HG03097 (cell line): ENCODE results near the gene CLTCL1.
"Not testable (repeated sequence)": the region's sequence is repeated elsewhere in the genome, so short reads cannot be mapped to it uniquely, and the experiment has no call there.

ENCODE experiments used
- ATAC-seq: cut with Tn5 transposase; IDR thresholded peaks from one replicate; pipeline ENCODE4 v1.9.1; 2021; ENCODE audit not compliant: unreplicated experiment, low FRiP score

CLTCL1 gene

GRCh38 chr22:19222242-19223005 lies 69.1 kb downstream of the CLTCL1 start:
- ATAC-seq = no peak

- no peak for ATAC-seq
These were observed 70.7 kb downstream of the CLTCL1 start for GRCh38 chr22:19220867-19221266.

- no peak for ATAC-seq
These were observed 72.8 kb downstream of the CLTCL1 start for GRCh38 chr22:19218541-19219233.

DNA sequence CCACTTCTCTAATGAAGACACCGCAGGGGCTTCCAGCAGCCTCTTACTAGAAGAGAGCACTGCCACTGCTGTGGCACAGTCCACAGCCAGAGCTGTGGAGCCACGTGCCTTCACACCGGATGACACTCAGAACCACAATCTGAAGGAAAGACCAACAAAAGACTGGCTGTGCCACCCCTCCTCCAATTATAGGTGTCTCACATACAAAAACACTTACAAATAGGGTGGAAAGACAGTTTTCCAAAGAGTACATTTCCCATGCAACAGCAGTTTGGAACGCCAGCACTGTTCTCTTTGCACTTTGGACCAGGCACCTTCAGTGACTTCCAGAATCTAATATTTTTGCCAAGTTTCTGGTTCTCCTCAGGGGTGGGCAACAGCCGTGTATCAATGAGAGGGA lies 74.9 kb downstream of the CLTCL1 start:
- ATAC-seq = no peak

DNA sequence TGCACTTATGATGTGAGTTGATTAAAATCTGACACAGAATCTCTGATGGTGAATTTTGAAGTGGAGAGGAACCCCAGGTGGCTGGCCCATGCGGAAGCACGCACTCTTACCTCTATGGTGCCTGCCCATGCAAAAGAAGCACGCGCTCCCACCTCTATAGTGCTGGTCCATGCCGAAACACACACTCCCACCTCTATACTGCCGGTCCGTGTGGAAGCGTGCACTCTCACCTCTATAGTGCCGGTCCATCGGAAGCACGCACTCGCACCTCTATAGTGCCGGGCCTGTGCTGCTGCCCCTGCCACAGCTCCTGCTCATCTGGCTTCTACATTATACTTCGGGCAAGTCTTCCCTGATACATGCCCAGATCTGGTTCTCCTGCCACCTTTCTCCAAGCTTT lies 76.2 kb downstream of the CLTCL1 start:
- no peak for ATAC-seq

GRCh38 chr22:19214078-19214473 lies 77.4 kb downstream of the CLTCL1 start:
- ATAC-seq = no peak

- no peak for ATAC-seq
These were observed 78.0 kb downstream of the CLTCL1 start for GRCh38 chr22:19213442-19214077.

DNA sequence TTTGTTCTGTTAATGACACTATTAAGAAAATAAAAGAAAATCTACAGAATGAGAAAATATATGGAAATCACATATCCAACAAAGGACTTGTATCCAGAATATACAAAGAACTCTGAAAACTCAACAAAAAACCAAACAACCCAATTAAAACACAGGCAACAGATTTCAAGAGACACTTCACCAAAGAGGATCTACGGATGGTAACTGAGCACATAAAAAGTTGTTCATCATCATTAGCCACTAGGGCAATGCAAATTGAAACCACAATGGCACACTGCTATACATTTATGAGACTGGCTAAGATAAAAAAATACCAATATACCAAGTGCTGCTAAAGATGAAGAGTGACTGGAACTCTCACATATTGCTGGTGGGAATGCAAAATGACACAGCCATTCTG lies 78.5 kb downstream of the CLTCL1 start:
- ATAC-seq = no peak

DNA sequence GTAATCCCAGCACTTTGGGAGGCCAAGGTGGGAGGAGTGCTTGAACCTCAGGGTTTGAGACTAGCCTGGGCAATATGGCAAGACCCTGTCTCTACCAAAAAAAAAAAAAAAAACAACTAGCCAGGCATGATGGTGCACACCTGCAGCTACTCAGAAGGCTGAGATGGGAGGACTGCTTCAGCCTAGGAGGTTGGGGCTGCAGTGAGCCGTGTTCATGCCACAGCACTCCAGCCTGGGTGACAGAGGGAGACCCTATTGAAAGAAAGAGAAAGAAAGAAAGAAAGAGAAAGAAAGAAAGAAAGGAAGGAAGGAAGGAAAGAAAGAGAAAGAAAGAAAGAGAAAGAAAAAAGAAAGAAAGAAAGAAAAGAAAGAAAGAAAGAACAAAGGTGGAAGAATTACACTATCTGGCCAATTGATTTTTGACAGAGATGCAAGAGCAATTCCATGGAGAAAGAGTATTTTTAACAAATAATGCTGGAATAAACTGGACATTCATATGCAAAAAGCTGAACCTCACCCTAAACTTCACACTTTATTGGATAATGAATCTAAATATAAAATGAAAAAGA lies 79.1 kb downstream of the CLTCL1 start:
- no peak for ATAC-seq

- no peak for ATAC-seq
These were observed 81.3 kb downstream of the CLTCL1 start for GRCh38 chr22:19210188-19210587.

DNA sequence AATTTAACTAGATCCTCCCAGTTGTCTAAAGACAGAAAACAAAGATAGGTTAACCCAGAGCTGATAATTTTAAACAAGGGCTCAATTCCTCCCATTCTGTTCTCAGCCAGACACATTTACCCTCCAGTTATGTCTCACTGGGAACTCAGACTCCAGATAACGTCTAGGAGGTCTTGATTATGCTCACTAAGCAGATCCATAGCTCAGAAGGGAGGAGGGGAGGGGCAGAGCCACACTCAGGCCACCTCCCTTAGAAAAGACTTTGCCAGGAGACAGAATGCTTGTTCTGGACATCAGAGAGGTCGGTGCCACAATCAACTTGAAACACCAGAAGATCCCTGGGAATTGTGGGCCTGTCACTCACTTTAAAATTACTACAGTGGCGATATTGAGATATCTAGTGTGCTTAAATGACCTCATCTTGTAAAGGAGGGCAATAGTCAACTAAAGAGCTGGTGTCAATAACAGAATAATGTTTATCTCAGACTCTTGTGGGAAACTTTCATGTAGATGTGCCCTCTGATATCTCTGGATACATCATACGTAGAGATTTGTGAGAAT lies 83.2 kb downstream of the CLTCL1 start:
- no peak for ATAC-seq

DNA sequence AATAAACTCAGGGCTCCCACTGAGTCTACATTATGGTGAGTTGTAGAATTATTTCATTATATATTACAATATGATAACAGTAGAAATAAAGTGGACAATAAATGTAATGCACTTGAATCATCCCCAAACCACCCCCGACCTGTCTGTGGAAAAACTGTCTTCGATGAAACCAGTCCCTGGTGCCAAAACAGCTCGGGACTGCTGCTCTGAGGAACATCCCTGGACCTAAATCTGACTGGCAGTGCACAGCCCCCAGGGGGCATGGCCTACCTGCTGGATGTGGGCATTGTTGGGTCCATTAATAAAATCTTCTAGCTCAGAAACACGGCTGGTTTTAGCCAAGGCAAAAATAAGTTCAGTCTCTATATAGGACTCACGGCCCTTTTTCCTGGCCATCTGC lies 83.6 kb downstream of the CLTCL1 start:
- ATAC-seq = no peak

GRCh38 chr22:19207401-19207808 lies 84.1 kb downstream of the CLTCL1 start:
- ATAC-seq = no peak

DNA sequence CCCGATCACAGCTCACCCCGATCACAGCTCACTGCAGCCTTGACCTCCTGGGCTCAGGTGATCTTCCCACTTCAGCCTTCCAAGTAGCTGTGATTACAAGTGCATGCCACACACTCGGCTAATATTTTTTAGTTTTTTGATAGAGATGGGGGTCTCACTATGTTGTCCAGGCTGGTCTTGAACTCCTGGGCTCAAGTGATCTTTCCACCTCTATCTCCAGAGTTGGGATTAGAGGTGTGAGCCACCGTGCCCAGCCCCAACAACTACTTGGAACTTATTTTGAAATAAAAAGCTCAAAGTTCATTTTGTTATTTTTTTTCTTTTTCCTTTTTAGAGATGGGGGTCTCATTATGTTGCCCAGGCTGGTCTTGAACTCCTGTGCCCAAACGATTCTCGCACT lies 85.2 kb downstream of the CLTCL1 start:
- ATAC-seq = no peak

DNA sequence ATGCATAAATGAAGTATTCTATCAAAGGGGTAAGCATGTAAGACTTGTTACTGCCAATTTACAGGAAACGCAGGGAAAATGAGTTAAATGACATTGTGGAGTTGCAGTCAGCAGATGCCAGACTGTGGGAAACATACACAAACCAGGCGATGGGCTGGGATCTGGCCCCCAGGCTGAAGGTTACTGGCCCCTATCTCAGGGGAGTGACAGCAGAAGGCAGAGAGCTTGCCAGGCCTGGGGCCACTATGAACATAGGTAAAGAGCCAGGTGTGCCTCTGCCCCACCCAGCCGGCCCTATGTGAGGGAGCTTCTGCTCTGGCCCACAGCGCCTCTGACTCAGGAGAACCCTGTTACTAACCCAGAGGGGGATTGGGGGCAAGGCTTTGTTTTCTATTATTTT lies 86.9 kb downstream of the CLTCL1 start:
- ATAC-seq = no peak

GRCh38 chr22:19203834-19204233 lies 87.7 kb downstream of the CLTCL1 start:
- no peak for ATAC-seq

DNA sequence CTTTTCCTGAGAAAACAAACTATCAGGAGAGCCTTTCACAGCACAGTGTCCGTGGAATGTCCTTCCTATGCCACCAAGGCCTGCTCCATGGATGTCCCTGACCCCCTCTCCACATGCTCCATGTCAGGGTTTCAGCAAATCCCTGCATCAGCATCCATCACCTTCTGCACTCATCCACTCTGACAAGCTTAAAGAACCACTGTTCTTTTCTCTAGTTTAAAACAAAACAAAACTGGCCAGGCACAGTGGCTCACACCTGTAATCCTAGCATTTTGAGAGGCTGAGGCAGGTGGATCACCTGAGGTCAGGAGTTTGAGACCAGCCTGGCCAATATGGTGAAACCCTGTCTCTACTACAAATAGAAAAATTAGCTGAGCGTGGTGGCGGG lies 88.7 kb downstream of the CLTCL1 start:
- ATAC-seq = not testable (repeated sequence)

- no peak for ATAC-seq
These were observed 89.4 kb downstream of the CLTCL1 start for GRCh38 chr22:19201869-19202798.

- ATAC-seq = no peak
These were observed 90.2 kb downstream of the CLTCL1 start for GRCh38 chr22:19201130-19201868.
